HFFc6 (cell line): ENCODE measurements around the gene C10orf105. TPM values are rescaled to one million over a fixed set of nuclear protein-coding genes. Genes with fewer than 3 reads are reported as not detected.

Source experiments
- DNase-seq: peaks from one replicate; pipeline ENCODE4 v3.0.0-alpha.2; 2018
- H3K27ac Mint-ChIP-seq: 2 replicates; pipeline ENCODE4 v1.8.0; 2020; ENCODE audit warnings: mild to moderate bottlenecking, mixed read lengths
- H3K27me3 Mint-ChIP-seq: 2 replicates; pipeline ENCODE4 v1.8.0; 2021; ENCODE audit warnings: mild to moderate bottlenecking, moderate library complexity, mixed read lengths; ENCODE audit not compliant: insufficient read depth
- H3K36me3 Mint-ChIP-seq: 2 replicates; pipeline ENCODE4 v1.8.0; 2021; ENCODE audit warnings: low read depth, mixed read lengths
- H3K4me1 Mint-ChIP-seq: 2 replicates; pipeline ENCODE4 v1.8.0; 2020; ENCODE audit warnings: low read depth, mixed read lengths
- H3K4me3 Mint-ChIP-seq: 2 replicates; pipeline ENCODE4 v1.8.0; 2020; ENCODE audit warnings: mild to moderate bottlenecking, moderate library complexity, mixed read lengths
- H3K9me3 Mint-ChIP-seq: 2 replicates; pipeline ENCODE4 v1.8.0; 2020; ENCODE audit warnings: mild to moderate bottlenecking, mixed read lengths
- CTCF ChIP-seq: fragments of 200-600 bp; sonication (generic); IDR thresholded peaks from 2 replicates; pipeline ENCODE4 v1.5.0; 2021; ENCODE audit warnings: antibody characterized with exemption, mild to moderate bottlenecking
- total RNA-seq, 6 experiments: library from RNA; stranded (reverse); fragmentation: NEBNext Ultra II Directional; extraction: Animal tissue kit (Norgen Biotek cat#: 25700); gene quantifications; 2 replicates in 1 of 6; 3 replicates in 5 of 6; pipeline ENCODE4 v1.2.3, GENCODE V29; 2021

The C10orf105 gene
- total RNA-seq, 6 experiments from 2014 or later = not detected

- Mint-ChIP-seq H3K4me3 (no peak overlapping the region), H3K27ac (no peak overlapping the region), H3K4me1 (peaks cover 19% of the 10 kb centered on the region), H3K9me3 (no peaks in the 10 kb centered on the region), H3K36me3 (0 out of 2 replicates have a peak, but pooled peaks cover 4% of the 10 kb centered on the region), H3K27me3 (peaks cover 29% of the 10 kb centered on the region)
- no peak for TF ChIP-seq CTCF
- no peak for DNase-seq
Measured at GRCh38 chr10:71725249-71725648, 5.7 kb upstream of the C10orf105 start.

GRCh38 chr10:71724539-71724938, 5.0 kb upstream of the C10orf105 start:
- H3K36me3 Mint-ChIP-seq = 0 out of 2 replicates have a peak, but pooled peaks cover 4% of the 10 kb centered on the region

GRCh38 chr10:71723311-71723710, 3.7 kb upstream of the C10orf105 start:
- no peak for DNase-seq
- no peak overlapping the region for H3K4me3 Mint-ChIP-seq
- H3K27ac Mint-ChIP-seq = no peak overlapping the region
- H3K4me1 Mint-ChIP-seq = peaks cover 14% of the 10 kb centered on the region
- H3K36me3 Mint-ChIP-seq = 0 out of 2 replicates have a peak, but pooled peaks cover 4% of the 10 kb centered on the region
- no peaks in the 10 kb centered on the region for H3K9me3 Mint-ChIP-seq
- peaks cover 34% of the 10 kb centered on the region for H3K27me3 Mint-ChIP-seq
- TF ChIP-seq CTCF = no peak

More at GRCh38 chr10:71724539-71724938, 5.0 kb upstream of the C10orf105 start:
- Mint-ChIP-seq H3K27me3 (peaks cover 31% of the 10 kb centered on the region), H3K9me3 (no peaks in the 10 kb centered on the region), H3K4me3 (no peak overlapping the region), H3K27ac (no peak overlapping the region), H3K4me1 (peaks cover 19% of the 10 kb centered on the region)
- no peak for TF ChIP-seq CTCF
- no peak for DNase-seq

GRCh38 chr10:71722849-71723248, 3.3 kb upstream of the C10orf105 start:
- no peak for DNase-seq
- Mint-ChIP-seq H3K27ac (no peak overlapping the region), H3K4me1 (peaks cover 12% of the 10 kb centered on the region), H3K4me3 (no peak overlapping the region), H3K27me3 (peaks cover 34% of the 10 kb centered on the region), H3K36me3 (0 out of 2 replicates have a peak, but pooled peaks cover 4% of the 10 kb centered on the region), H3K9me3 (no peaks in the 10 kb centered on the region)
- no peak for TF ChIP-seq CTCF

GRCh38 chr10:71721313-71721712, 1.7 kb upstream of the C10orf105 start:
- Mint-ChIP-seq H3K27me3 (peaks cover 35% of the 10 kb centered on the region), H3K9me3 (no peaks in the 10 kb centered on the region)

More at GRCh38 chr10:71721313-71721712, 1.7 kb upstream of the C10orf105 start:
- TF ChIP-seq CTCF = no peak
- Mint-ChIP-seq H3K4me1 (peaks cover 7% of the 10 kb centered on the region), H3K4me3 (no peak overlapping the region), H3K27ac (no peak overlapping the region), H3K36me3 (0 out of 2 replicates have a peak, but pooled peaks cover 4% of the 10 kb centered on the region)
- DNase-seq = no peak
